Right ventricle myocardium inferior (tissue), 1 donor: ENCODE data around the gene INCA1. TPM values are rescaled to one million over a fixed set of nuclear protein-coding genes. Genes with fewer than 3 reads are reported as not detected.
A peak's percentile ranks its signal among the peaks of the same experiment; 100 is the strongest.

Experiments
- ATAC-seq: fragments of 200-7000 bp; cut with Tn5 transposase; one replicate; pipeline ENCODE4 v1.9.1; 2020; ENCODE audit warnings: mild to moderate bottlenecking, moderate library complexity
- DNase-seq: peaks from one replicate; pipeline ENCODE4 v3.0.0; 2021; ENCODE audit errors: missing footprints
- intact Hi-C: fragments of 100-400 bp; cut with DNase I; formaldehyde crosslinking; loops from one replicate; pipeline ENCODE4 v1.11.0; 2022
- microRNA-seq: library from miRNA; unstranded; fragments of <30 nt; microRNA quantifications from one replicate; pipeline ENCODE4 v1.2.0, GENCODE V29; 2020
- total RNA-seq: library from RNA; stranded (reverse); fragmentation: NEBNext Ultra II Directional; extraction: Animal tissue kit (Norgen Biotek cat#: 25700); gene quantifications from one replicate; pipeline ENCODE4 v1.2.1, GENCODE V29; 2021
- donor health status: DM: no; HTN: yes; CAD: no; lungs with severe emphysema.

The INCA1 gene
- total RNA-seq, 1 donor from 2014 or later, result 2.4 TPM

DNA sequence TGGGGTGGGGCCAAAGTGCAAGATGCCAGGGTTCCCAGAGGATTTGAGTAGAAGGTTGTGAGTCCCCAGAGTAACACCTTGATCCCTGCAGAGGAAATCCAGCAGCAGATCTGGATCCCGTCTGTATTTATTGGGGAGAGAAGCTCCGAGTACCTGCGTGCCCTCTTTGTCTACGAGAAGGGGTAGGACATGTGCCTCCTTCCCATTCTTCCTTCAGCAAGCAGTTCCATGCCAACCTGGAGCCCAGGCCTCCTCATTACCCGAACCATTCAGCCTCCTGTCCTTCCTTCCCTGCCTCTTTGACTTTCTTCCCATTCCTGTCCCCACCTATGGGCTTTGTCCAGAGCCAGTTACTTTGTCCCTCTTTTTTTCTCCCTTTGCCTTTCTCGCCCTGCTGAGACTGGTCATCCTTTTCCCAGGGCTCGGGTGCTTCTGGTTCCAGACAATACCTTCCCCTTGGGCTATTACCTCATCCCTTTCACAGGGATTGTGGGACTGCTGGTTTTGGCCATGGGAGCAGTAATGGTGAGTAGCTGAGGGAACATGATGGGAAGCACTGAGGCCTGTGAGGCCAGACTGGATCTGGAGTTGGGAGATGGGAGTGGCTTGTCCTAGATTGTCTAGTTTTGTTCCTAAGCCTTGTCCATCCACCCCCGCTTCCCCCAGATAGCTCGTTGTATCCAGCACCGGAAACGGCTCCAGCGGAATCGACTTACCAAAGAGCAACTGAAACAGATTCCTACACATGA lies 54.4 kb downstream of the INCA1 start:
- intact Hi-C loops, result no loop called here
- DNase-seq (no peak), ATAC-seq (no peak)

- ATAC-seq (no peak), DNase-seq (no peak)
- intact Hi-C loops, result no loop called here
Observed at GRCh38 chr17:4941319-4941610, 56.1 kb downstream of the INCA1 start.

DNA sequence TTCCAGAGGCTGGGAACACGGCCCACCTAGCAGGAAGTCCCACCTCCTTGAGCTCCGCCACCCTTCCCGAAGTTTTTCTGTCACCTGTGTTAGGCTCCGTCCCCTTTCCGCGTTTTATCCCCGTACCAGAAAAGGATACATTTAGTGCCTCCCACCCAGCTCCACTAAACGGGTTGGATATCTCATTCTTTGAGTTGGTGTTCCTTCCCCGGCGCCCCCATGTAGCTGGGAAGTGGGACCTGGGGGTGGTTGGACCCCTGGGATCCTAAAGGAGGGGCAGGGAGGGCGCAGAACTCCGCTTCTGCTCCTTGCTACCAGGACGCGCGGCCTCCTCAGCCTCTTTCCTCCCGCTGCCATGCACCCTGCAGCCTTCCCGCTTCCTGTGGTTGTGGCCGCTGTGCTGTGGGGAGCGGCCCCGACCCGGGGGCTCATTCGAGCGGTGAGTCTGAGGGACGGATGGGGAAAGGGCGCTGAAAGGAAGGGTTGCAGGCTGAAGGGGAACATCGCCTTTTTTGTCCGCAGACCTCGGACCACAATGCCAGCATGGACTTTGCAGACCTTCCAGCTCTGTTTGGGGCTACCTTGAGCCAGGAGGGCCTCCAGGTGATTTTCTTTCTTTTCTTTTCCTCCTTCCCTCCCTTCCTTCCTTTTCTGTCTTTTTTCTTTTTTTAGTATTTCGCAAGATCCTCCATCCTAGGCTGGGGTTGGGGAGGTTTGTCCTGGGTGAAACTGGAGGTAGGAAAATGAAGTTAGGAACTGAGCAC lies 56.6 kb downstream of the INCA1 start:
- DNase-seq (peak; percentile 79), ATAC-seq (peak; percentile 73)
- intact Hi-C loops, result loop anchor here (1.0 kb wide), 2 partner anchors 8 to 27 kb away; partner anchors contain the start of genes PFN1 and SPAG7

- intact Hi-C loops, result loop anchor here (1.0 kb wide), 2 partner anchors 8 to 27 kb away; partner anchors contain the start of genes PFN1 and SPAG7
Observed at GRCh38 chr17:4939796-4940554, 57.3 kb downstream of the INCA1 start, which contains the start of the genes RNF167 and SLC25A11. TSS of gene RNF167 (plus strand) at chr17:4940268. CDS start at chr17:4940910, 642 bp downstream. TSS of gene SLC25A11 (minus strand) at chr17:4940046. CDS start at chr17:4939910, 136 bp downstream.

DNA sequence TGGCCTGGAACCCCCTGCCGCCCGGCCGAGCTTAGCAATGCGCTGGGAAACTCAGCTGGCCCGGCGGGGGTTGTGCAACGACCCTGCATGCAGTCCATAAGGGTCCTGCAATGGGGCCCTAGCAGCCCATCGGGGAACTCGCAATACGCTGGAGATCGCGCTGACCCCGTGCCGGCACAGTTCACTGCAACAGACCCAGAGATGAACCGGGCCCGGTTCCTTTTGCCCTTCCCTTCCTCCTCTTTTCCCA lies 57.9 kb downstream of the INCA1 start:
- ATAC-seq, result no peak
- DNase-seq, result peak; percentile 76
- intact Hi-C loops, result no loop called here

More at GRCh38 chr17:4939796-4940554, 57.3 kb downstream of the INCA1 start, which contains the start of the genes RNF167 and SLC25A11:
- DNase-seq (peak; percentile 97), ATAC-seq (peak; percentile 94)

GRCh38 chr17:4938688-4939545 lies 58.4 kb downstream of the INCA1 start:
- ATAC-seq, result no peak
- intact Hi-C loops, result no loop called here
- no peak for DNase-seq

Small RNAs within 50 kb of the gene (microRNA-seq; reads per million reads assigned to microRNA genes)
- gene MIR6864 (not detected), gene MIR6865 (not detected)

Other genes starting within 250 kb of the INCA1 start
- not detected for gene TM4SF5, start 225.6 kb downstream of the INCA1 start, total RNA-seq
- gene VMO1, start 211.2 kb downstream of the INCA1 start, total RNA-seq, result 0.70 TPM
- gene GLTPD2, start 208.6 kb downstream of the INCA1 start, total RNA-seq, result not detected
- 225 TPM for gene PSMB6, start 201.4 kb downstream of the INCA1 start, total RNA-seq
- gene PLD2, start 190.4 kb downstream of the INCA1 start, total RNA-seq, result 12.6 TPM
- gene MINK1, start 164.2 kb downstream of the INCA1 start, total RNA-seq, result 50.7 TPM
- gene C17orf107, start 98.0 kb downstream of the INCA1 start, total RNA-seq, result 0.78 TPM
- 0.41 TPM for gene CHRNE, start 94.4 kb downstream of the INCA1 start, total RNA-seq
- gene GP1BA, start 65.2 kb downstream of the INCA1 start, total RNA-seq, result not detected
- 199 TPM for gene SLC25A11, start 57.5 kb downstream of the INCA1 start, total RNA-seq
- gene RNF167, start 57.3 kb downstream of the INCA1 start, total RNA-seq, result 91.8 TPM
- 218 TPM for gene PFN1, start 49.0 kb downstream of the INCA1 start, total RNA-seq
- 549 TPM for gene ENO3, start 46.4 kb downstream of the INCA1 start, total RNA-seq
- 166 TPM for gene SPAG7, start 29.7 kb downstream of the INCA1 start, total RNA-seq
- 37.1 TPM for gene CAMTA2, start 9.8 kb downstream of the INCA1 start, total RNA-seq
- gene KIF1C, start 428 bp upstream of the INCA1 start, total RNA-seq, result 708 TPM
- not detected for gene SLC52A1, start 37.9 kb upstream of the INCA1 start, total RNA-seq
- gene ZFP3, start 80.9 kb upstream of the INCA1 start, total RNA-seq, result 9.6 TPM
- 4.9 TPM for gene ZNF232, start 114.4 kb upstream of the INCA1 start, total RNA-seq
- 0.08 TPM for gene USP6, start 118.5 kb upstream of the INCA1 start, total RNA-seq
- gene ZNF594, start 194.3 kb upstream of the INCA1 start, total RNA-seq, result 7.2 TPM
- gene SCIMP, start 237.3 kb upstream of the INCA1 start, total RNA-seq, result 1.0 TPM